ENCODE measurements around the gene PLCD1. TPM values are rescaled to one million over a fixed set of nuclear protein-coding genes. Genes with fewer than 3 reads are reported as not detected.

The PLCD1 gene
- total and polyA plus RNA-seq, 2 of the 8 experiments (the other 6 are each of a cell fraction or from before 2014, with no cell fraction given) = 15.3 to 19.2 TPM

DNA sequence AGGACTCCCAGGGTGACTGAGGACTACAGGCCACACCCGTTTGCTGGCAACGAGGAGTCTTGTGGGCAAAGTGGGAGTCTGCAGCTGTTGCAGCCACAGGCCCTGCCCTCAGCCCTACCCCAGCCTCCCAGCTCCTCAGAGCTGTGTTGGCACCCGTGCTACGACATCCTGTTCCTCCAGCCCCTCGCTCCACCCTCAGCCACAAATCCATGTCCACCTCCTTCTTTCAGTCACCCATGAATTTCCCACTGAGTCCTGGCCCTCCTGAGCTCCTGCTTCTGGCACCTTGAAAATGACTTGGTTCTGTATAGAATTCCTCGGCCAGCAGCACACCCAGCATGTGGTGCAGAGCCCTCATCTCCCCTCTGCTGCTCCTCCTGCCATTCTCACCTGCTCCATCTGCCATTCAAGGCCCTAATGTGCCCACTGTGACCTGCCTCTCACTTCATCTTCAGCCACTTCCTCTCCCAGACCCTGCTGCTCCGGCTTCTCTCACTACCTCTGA lies 59.8 kb downstream of the PLCD1 start (continued):
- TF ChIP-seq, protein P1, sequence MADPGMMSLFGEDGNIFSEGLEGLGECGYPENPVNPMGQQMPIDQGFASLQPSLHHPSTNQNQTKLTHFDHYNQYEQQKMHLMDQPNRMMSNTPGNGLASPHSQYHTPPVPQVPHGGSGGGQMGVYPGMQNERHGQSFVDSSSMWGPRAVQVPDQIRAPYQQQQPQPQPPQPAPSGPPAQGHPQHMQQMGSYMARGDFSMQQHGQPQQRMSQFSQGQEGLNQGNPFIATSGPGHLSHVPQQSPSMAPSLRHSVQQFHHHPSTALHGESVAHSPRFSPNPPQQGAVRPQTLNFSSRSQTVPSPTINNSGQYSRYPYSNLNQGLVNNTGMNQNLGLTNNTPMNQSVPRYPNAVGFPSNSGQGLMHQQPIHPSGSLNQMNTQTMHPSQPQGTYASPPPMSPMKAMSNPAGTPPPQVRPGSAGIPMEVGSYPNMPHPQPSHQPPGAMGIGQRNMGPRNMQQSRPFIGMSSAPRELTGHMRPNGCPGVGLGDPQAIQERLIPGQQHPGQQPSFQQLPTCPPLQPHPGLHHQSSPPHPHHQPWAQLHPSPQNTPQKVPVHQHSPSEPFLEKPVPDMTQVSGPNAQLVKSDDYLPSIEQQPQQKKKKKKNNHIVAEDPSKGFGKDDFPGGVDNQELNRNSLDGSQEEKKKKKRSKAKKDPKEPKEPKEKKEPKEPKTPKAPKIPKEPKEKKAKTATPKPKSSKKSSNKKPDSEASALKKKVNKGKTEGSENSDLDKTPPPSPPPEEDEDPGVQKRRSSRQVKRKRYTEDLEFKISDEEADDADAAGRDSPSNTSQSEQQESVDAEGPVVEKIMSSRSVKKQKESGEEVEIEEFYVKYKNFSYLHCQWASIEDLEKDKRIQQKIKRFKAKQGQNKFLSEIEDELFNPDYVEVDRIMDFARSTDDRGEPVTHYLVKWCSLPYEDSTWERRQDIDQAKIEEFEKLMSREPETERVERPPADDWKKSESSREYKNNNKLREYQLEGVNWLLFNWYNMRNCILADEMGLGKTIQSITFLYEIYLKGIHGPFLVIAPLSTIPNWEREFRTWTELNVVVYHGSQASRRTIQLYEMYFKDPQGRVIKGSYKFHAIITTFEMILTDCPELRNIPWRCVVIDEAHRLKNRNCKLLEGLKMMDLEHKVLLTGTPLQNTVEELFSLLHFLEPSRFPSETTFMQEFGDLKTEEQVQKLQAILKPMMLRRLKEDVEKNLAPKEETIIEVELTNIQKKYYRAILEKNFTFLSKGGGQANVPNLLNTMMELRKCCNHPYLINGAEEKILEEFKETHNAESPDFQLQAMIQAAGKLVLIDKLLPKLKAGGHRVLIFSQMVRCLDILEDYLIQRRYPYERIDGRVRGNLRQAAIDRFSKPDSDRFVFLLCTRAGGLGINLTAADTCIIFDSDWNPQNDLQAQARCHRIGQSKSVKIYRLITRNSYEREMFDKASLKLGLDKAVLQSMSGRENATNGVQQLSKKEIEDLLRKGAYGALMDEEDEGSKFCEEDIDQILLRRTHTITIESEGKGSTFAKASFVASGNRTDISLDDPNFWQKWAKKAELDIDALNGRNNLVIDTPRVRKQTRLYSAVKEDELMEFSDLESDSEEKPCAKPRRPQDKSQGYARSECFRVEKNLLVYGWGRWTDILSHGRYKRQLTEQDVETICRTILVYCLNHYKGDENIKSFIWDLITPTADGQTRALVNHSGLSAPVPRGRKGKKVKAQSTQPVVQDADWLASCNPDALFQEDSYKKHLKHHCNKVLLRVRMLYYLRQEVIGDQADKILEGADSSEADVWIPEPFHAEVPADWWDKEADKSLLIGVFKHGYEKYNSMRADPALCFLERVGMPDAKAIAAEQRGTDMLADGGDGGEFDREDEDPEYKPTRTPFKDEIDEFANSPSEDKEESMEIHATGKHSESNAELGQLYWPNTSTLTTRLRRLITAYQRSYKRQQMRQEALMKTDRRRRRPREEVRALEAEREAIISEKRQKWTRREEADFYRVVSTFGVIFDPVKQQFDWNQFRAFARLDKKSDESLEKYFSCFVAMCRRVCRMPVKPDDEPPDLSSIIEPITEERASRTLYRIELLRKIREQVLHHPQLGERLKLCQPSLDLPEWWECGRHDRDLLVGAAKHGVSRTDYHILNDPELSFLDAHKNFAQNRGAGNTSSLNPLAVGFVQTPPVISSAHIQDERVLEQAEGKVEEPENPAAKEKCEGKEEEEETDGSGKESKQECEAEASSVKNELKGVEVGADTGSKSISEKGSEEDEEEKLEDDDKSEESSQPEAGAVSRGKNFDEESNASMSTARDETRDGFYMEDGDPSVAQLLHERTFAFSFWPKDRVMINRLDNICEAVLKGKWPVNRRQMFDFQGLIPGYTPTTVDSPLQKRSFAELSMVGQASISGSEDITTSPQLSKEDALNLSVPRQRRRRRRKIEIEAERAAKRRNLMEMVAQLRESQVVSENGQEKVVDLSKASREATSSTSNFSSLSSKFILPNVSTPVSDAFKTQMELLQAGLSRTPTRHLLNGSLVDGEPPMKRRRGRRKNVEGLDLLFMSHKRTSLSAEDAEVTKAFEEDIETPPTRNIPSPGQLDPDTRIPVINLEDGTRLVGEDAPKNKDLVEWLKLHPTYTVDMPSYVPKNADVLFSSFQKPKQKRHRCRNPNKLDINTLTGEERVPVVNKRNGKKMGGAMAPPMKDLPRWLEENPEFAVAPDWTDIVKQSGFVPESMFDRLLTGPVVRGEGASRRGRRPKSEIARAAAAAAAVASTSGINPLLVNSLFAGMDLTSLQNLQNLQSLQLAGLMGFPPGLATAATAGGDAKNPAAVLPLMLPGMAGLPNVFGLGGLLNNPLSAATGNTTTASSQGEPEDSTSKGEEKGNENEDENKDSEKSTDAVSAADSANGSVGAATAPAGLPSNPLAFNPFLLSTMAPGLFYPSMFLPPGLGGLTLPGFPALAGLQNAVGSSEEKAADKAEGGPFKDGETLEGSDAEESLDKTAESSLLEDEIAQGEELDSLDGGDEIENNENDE (IDR thresholded peaks at IDR 0.05; ENCODE audit: insufficient replicate concordance, low read length) = no peak
- no peak for TF ChIP-seq TAF1 (IDR thresholded peaks at IDR 0.05; ENCODE audit: low read depth, low read length)
- no peak for TF ChIP-seq RBBP5 (IDR thresholded peaks at IDR 0.05; ENCODE audit: borderline replicate concordance, low read depth, low read length)
